TTC549 (cell line): ENCODE results near the gene MOB2.

ENCODE experiments used
- FAIRE-seq: peaks from 2 replicates; lab custom pipeline; 2012; peaks lifted over from hg19 to GRCh38; lab: Jason Lieb, UNC

Gene MOB2

DNA sequence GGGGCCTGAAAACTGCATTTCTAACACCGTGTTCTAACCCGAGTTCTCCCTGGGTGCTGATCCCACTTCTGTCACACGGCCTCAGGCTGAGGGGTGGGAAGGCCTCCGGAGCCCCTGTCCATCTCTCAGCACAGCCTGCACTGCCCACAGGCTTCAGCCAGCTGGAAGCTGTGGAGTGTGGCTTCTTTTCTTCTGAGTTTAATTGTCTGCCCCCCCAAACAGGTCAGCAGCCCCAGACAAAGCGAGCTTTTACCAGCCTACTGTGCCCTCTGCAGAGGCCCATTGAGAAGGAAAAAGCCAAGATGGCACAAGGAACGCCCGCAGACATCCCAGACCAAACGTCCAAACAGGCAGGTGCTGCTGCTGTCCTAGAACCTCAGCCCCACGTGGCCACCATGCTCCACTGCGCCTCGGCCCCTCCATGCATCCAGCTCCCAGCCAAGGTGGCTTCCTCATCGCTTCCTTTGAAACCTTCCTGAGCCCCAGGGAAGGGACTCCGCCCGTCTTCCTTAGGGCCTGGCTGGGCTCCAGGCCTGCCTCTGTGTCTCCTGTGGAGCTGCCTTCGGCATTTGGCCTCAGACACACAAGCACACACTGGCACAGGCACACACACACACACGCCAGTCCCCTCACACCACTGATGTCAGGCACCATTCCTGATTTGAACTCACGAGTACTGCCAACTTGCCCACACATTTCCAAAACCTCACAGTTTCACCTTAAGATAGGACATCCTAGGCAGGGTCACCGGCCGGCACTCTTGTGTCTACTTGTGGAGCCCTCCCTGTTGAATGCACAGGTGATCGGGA, 1.7 kb downstream of the MOB2 start:
- FAIRE-seq, result no peak

DNA sequence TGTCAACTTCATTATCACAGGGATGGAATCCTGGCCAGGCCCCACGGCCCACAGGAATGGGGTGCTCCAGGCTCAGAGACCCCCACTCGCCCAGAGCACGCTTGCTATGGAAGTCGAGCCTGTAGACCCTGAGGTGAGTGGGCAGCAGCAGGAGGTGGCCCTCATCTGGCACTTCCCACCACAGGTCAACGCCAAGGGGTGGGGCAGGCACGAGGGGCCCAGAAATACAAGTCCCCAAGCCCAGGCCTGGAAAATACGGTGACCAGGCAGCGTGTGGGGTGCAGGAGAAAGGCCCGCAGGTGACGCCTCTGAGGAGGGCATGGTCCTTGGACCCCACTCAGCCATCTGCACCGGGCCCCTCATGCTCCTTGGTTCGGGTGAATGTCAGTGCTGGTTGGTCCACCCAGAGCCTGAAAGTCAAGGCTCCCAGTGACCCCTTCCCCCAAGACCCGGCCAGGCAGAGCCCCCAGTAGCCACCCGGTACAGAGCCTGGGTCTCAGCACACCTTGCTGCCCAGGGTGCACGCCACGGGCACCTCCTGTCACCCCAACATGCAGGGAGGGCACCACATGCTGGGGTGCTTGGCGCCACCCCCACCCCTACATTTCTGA, 2.4 kb downstream of the MOB2 start:
- no peak for FAIRE-seq

DNA sequence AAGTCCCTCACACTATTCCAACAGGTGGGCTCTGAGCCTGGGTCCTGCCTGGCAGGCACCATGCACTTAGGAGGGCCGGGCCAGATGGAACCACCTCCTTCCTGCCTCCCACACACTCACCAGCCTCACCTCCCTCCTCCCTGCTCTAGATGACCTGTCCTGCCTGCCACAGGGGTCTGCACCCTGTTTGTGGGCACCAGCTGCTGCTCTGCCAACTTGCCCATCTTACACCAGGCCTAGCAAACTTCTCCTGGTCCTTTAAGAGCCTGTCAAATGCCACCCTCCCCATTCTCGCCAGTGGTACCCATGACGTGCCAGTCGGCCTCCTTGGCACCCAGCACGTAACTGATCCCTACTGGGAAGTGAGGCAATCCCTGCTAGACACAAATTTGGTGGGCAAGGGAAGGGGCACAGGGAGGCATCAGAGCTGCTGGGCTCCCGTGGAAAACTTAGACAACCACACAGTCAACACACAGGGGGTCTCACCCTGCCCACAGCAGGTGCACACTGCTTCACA, 3.1 kb downstream of the MOB2 start:
- no peak for FAIRE-seq

DNA sequence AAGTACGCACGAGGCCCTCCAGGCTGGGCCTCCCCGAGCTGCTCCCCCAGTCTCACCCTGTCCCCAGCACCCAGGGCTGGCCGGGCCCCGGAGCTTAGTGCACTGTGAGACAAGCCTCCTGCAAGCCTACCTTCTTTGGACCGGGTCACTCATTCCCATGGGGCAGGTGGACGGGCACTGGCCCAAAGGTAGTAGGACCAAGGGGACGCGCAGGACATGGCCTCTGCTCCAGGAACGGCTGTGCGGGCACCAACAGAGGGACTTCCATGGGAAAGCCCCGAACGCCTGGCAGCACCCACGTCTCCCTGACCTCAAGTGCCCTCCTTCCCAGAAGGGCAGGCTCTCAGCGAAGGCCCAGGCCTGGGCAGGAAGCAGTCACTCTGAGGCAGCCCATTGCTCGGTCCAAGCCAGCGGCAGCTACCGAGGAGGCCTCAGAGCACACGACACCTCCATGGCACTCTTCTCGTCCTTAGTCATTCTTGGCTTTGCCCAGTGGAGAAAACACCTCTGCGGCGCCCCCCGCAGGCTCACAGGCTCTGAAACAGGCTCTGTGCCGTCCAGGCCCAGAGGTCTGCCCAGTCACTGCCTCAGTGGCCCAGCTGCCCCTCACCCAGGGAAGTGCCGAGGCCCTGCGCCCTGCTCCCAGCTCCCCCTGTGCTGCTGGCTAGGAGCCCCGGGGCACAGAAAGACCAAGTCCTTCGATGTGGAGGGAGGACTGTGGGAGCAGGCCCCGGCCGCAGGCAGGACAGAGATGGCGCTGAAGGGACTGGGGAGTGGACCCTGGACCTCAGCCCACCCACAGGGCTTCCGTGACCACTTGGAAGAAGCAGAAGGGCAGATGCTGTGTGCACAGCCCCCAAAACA, 3.8 kb downstream of the MOB2 start:
- no peak for FAIRE-seq

DNA sequence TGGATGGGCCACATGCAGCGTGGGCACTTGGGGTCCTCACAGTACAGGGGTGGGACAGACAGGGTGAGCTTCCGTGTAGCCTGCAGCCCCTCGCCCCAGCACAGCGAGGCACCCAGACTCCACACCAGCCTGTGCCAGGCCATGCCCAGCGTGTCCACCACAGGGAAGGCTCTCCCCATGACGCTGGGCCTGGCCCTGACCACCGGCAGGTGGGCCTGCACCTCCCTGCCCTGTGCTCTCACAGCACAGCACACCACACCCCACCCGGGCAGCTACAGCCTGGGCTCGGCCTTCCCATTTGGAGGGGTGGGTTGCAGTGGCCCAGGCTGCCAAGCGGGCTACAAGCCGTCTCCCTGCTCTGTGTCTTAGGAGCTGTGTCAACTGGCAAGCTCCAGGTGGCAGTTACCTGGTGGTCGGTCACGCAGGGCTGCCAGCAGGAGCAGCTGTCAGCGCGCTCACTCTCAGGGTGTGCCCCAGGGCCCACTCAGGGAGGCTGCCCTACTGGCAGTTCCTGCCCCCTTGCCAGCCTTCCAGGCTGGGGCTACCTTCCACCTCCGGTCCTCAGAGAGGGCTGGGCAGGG, 4.6 kb downstream of the MOB2 start:
- FAIRE-seq, result no peak

DNA sequence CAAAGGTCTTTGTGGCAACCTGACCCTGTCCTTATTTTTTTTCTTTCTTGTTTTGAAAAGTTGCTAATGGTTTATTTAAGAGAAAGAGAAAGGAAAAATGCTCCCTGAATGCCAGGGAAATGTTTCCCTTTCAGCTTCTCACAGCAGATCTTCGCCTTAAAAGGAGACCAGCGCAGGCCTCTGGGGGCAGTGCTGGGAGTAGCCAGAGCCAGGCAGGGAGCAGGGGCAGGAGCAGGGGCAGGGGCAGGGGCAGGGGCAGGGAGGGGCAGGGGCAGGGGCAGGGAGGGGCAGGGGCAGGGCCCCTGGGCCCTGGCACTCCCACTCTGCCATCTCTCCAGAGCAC, 5.1 kb downstream of the MOB2 start:
- FAIRE-seq, result no peak

DNA sequence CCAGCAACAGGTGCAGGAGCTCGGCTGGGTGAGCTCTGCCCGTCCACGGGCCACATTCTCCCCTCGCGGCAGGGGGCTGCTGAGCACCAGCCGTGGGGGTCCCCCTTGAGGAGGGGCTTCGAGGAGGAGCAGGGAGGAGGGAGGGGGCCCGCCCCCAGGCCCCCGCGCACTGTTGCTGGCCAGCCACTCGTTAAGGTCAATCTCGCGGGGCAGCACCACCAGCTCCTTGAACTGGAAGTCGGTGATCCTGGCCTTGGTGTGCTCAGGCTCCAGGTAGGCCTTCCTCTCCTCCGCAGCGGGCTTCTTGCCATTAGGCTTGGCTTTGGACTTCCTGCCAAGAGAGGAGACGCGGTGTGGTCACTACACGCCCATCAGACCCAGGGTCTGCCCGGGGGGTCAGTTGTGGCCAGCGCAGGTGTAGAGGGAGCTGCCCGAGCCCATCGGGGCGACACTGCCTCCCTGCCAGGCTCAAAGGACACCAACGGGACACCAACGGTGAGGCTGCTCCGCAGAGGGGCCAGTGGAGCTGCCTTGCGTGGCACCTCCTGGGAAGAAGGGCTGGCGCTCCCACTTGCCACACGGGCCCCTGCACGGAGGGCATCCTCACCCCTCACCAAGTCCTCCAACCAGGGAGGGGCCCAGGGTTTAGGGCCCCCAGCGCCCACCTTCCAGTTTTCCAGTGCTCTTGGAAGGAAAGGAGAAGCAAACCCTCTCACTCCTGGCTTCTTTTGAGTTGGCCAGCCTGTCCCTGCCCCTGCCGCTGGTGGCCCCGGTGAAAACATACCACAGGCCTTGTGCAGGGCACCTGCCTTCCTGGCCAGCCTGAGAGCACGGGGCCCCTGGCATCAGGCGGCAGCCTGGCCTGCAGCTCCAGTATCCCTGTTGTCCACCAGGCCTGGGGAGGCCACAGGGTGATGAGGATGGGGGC, 5.8 kb downstream of the MOB2 start:
- FAIRE-seq, result no peak

DNA sequence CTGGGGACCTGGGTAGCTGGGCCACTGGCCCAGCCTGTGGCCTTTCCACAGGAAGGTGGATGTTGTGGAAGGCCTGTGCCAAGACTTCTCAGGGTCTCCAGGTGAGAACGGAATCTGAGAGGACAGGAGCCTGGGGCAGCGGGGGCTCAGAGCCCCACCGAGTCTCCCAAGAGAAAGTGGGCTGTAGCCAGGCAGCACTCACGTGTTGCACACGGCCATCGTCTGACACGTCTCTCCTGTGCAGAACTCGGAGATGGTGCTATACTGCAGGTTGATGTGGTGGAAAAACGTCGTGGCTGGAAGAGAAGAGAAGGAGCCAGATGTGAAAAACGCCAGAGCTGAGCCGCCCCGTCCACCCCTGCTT, 6.4 kb downstream of the MOB2 start:
- no peak for FAIRE-seq

DNA sequence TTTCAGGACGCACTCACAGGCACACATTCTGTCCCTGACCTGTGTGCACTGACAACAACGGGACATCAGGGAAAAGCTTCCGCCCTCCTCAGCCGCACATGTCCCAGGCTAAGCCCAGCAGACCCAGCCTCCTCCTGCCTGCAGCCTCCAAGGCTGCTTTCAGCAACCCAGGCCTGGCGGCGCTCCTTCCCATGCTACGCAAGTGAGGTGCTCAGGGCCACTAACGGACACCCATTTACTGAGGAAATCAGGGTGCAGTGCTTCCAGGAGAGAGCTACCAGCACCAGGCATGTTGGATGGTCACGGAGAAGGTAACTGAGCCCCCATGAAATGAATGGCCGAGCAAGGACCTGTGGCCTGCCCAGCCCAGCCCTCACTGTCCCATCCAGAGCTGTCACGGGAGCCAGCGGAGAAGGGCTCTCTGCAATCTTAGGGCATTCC, 6.9 kb downstream of the MOB2 start:
- no peak for FAIRE-seq

DNA sequence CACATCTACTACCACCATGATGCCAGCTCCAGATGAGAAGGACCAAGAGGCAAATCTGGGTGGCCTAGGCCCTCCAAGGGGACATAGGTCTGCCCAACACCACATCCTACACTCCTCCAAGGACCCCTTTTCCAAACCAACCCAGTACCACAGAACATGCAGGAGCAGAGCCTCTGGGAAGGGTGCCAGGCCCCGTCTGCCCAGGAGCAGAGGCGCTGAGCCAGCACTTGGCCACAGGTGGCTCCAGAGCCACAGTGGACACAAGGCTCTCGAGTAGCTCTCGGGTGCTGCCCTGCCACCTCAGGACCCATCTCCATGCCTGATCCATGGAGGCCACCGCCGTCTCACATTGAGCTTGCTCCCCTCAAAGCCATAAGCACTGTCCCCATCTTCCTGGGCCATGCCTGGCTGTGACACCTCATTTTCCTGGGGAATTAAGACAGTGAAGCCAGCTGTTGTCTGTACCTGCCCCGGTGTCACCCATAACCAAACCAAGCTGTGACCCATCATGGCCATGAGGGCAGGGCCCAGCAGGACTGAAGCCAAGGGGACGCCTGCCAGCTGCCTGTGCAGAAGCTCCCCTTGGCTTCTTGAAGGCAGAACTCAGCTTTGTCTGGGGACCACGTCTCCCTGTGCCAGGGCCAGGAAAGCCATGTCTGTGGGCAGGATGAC, 7.4 kb downstream of the MOB2 start:
- no peak for FAIRE-seq

DNA sequence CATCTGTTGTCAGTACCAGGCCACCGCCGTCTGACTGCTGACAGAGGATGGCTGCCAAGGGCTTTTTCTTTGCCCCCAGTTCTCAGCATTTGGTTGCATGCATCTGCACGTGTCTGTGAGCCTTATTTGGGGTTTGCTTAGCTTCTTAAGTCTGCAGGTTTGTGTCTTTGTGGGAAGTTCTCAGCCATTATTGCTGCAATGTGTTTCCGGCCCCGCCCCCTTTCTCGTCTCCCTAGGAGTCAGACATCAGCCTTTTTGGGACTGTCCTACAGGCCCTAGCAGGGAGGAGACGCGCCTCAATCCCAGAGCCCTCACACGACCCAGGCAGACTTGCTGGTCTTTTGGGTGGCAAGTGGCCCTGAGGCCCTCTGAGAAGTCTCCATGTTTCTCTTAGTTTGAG, 8.0 kb downstream of the MOB2 start:
- FAIRE-seq, result no peak

DNA sequence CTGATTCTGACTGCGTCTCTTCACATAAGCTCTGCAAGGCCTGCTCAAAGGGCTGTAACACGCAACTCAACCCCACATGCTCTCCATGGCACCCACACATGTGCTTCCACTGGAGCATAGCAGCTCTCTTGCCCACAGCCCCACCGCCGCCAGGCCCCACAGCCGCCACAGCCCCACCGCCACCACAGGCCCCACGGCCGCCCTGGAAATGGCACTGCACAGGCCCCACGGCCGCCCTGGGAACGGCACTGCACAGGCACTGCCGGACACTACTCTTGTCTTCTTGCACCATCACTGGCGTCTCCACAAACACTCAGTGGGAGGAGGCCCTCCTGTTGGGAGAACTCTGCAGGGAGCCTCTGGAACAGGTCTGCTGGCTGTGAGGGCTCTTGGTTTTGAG, 8.6 kb downstream of the MOB2 start:
- no peak for FAIRE-seq

DNA sequence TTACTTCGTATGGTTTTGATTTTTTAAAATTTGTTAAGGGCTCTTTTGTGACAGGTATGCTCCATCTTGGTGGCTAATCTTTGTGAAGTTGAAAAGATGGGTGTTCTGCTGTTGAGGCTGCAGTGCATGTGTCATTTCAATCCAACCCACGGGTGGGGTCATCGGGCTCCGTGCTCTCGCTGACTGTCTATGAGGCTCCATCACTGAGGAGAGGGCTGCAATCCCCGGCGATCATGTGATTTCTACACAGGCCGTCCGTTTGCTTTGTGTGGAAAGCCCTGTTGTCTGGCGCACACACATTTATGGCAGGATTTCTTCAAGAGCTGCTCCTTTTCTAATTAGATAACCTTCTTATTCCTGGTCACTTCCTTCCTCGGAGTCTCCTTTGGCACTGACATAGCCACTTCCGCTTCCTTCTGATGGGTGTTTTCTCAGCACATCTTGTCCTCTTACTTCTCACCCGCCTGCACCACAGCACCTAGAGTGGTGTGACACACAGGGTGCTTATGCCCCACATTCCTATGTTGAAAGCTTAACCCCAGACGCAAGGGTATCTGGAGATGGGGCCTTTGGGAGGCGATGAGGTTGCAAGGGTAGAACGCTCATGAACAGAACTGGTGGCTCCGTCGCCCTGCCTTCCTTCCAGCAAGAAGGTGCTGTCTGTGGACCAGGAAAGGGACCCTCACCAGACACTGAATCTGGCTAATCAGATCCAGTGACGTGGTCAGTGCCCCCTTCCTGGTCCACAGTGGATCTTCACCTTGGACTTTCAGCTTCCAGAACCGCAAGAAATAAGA, 9.4 kb downstream of the MOB2 start:
- FAIRE-seq, result no peak

DNA sequence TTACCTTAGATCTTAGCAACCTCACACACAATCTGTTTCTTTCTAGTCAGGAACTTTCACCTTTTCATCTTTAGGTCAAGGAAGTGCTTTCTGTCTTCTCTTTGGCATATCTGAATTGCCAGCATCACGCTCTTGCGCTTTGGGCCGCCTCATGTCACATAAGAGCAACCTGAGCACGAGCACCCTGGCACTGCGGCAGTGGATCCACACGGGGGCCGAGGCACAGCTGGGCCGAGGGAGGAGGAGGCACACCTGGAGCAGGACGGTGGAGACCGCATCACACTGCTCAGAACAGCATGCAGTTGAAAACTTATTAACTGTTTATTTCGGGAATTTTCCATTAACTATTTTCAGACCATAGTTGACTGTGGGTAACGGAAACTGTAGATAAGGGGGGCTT, 10.7 kb downstream of the MOB2 start:
- FAIRE-seq, result no peak

DNA sequence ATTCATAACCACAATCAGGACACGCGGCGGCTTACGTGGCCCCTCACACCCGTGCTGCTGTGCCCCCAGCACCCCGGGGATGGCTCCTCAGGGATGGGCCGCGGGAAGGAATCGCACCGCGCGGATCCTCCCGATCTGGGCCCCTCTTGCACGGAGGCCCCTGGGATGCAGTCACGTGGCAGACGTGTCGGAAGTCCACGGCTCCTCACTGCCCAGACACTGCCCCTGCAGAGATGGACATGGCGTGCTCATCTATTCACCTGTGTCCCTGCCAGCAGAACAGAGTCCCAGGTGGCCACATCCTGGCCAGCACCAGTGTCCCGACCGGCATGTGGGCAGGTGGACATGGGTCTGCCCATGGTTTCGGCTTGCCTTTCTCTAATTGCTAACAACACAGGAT, 12.8 kb downstream of the MOB2 start:
- no peak for FAIRE-seq

DNA sequence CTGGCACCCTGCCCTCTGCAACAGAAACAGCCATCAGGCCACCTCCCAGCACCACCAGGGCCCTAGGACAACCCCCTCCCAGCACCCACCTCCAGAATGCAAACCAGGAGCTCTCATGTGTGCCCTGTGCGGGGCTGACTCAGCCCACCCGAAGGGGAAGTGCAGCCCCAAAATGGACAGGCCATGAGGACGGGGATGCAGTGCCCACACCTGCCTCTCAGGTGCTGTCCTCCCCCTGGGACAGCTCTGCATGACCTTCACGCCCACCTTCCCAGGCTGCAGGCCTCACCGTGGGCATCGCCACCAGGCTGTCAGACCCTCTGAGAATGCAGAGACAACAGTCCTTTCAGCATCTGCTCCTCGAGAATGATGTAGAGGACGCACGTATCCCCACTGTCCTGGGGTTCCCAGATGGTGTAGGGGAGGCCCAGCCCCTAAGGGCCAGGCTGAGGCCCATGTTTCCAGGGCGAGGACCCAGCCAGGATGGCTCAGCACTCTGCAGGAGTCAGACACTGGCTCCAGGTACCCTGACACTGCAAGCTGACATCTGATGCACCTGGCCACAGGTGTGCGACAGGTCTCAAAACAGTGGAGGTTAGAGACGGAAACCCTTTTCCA, 13.5 kb downstream of the MOB2 start:
- FAIRE-seq, result no peak

DNA sequence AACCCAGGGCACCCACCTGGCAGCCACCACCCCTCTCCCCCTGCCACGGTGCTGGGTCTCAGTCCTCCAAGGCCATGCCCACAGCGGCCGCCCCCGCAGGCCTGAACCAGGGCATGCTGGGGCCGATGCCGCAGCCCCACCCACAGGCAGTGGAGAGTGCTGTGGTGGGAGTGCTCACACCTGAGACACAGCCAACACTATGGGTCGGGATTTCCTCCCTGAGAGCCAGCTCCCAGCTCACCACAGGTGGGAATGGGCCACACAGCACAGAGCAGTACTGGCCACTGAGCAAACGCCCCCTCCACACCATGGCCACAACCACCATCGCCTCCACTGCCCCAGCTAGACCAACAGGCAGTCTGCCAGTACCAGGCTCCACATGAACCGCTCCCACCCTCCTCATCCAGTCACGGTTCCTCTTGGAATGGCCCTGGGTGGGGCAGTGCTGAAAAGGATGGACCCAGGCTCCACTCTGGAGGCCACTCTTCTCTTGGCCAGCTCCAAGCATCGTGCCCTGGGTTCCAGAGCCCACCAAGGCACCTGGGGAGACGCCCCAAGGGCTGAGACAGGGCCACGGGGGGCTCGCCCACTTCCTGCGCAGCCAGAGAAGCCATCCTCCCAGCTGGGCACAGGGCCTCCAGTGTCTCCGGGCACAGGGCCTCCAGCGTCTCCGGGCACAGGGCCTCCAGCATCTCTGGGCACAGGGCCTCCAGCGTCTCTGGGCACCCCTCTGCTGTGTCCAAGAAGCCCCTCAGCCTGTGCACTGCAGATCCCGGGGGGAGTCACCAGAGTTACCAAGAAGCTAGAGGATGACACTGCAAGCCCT, 14.2 kb downstream of the MOB2 start:
- no peak for FAIRE-seq

DNA sequence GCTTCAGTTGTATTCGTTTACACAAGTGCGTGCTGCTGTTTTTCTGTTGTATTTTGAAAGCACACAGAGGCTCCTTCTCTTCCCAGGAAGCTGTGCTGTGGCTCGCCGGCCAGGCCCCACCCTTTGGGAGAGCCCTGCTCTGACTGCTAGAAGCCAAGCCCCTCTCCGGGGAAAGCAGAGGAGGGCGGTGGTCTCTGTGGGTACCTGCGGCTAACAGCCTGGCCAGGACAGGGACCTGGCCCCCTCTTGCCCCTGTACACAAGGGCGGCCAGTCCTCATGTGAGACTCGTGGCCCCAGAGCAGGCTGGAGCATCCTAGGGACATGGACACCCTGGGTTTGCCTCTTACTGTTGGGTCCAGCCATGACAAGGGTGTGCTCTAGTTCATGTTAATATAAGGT, 14.8 kb downstream of the MOB2 start:
- FAIRE-seq, result no peak
